PC-9 (cell line): Measurements from ENCODE around the gene NHLRC4. TPM values are rescaled to one million over a fixed set of nuclear protein-coding genes. Genes with fewer than 3 reads are reported as not detected.

ENCODE experiments used
- BruUV-seq: library from RNA; stranded (reverse); fragments of 400-500 nt; replicated peaks from 2 replicates; lab custom pipeline; 2021; lab: Mats Ljungman, UMichigan
- CTCF ChIA-PET: fragments of 300-600 bp; sonication (Branson Sonifier 250); formaldehyde crosslinking; loops from one replicate; lab custom pipeline; 2022; ENCODE audit warnings: antibody characterized with exemption; lab: Charles Lee
- POLR2A ChIA-PET: fragments of 300-600 bp; sonication (Branson Sonifier 250); formaldehyde crosslinking; loops from one replicate; lab custom pipeline; 2022; ENCODE audit warnings: antibody characterized with exemption; ENCODE audit not compliant: unreplicated experiment; lab: Charles Lee
- DNase-seq, 2 experiments: peaks; one replicate each; pipeline versions ENCODE4 v3.0.0 to v3.0.0-alpha.2; 2015 to 2022; ENCODE audit warnings: mixed read lengths in 1 of 2
- H2AFZ ChIP-seq: fragments of 200-600 bp; sonication (generic); 2 replicates; pipeline ENCODE4 v1.8.1; 2017; ENCODE audit warnings: antibody characterized with exemption
- H3F3A ChIP-seq: fragments of 200-600 bp; sonication (generic); 2 replicates; pipeline ENCODE4 v1.8.1; 2017; ENCODE audit warnings: antibody characterized with exemption, mild to moderate bottlenecking, low read depth; ENCODE audit not compliant: insufficient read depth
- H3K27ac ChIP-seq: fragments of 200-600 bp; sonication (generic); 2 replicates; pipeline ENCODE4 v1.6.1; 2016; ENCODE audit warnings: mixed run types
- H3K27me3 ChIP-seq: fragments of 200-600 bp; sonication (generic); 2 replicates; pipeline ENCODE4 v1.6.1; 2016; ENCODE audit warnings: low read depth, mixed run types; ENCODE audit not compliant: insufficient read depth
- H3K36me3 ChIP-seq: fragments of 200-600 bp; sonication (generic); 2 replicates; pipeline ENCODE4 v1.6.1; 2016; ENCODE audit warnings: low read depth, mixed run types
- H3K4me1 ChIP-seq: fragments of 200-600 bp; sonication (generic); replicated peaks from 2 replicates; pipeline ENCODE4 v1.6.1; 2016; ENCODE audit warnings: mixed run types; ENCODE audit not compliant: insufficient read depth
- H3K4me2 ChIP-seq: fragments of 200-600 bp; sonication (generic); 2 replicates; pipeline ENCODE4 v1.6.1; 2017; ENCODE audit warnings: mixed run types
- H3K4me3 ChIP-seq: fragments of 200-600 bp; sonication (generic); 2 replicates; pipeline ENCODE4 v1.6.1; 2016; ENCODE audit warnings: mixed run types
- H3K79me2 ChIP-seq: fragments of 200-600 bp; sonication (generic); 2 replicates; pipeline ENCODE4 v1.6.1; 2017; ENCODE audit warnings: low read depth, mixed run types
- H3K9me2 ChIP-seq: fragments of 200-600 bp; sonication (generic); 2 replicates; pipeline ENCODE4 v1.8.1; 2017; ENCODE audit warnings: mild to moderate bottlenecking; ENCODE audit not compliant: insufficient read depth
- H3K9me3 ChIP-seq: fragments of 200-600 bp; sonication (generic); 2 replicates; pipeline ENCODE4 v1.8.1; 2016; ENCODE audit warnings: low read depth; ENCODE audit not compliant: insufficient read depth
- H4K20me1 ChIP-seq: fragments of 200-600 bp; sonication (generic); 2 replicates; pipeline ENCODE4 v1.8.1; 2017; ENCODE audit not compliant: insufficient read depth
- EZH2 ChIP-seq: fragments of 200-600 bp; sonication (generic); IDR thresholded peaks from 2 replicates; pipeline ENCODE4 v1.8.0; 2017; ENCODE audit warnings: antibody characterized with exemption, low read depth
- intact Hi-C: fragments of 100-400 bp; cut with micrococcal nuclease; formaldehyde crosslinking; loops from one replicate; pipeline ENCODE4 v1.10.0; 2022; ENCODE audit not compliant: unreplicated experiment
- total RNA-seq: library from RNA; stranded (reverse); gene quantifications from 2 replicates; pipeline ENCODE4 v1.2.3, GENCODE V29; 2021
- TF ChIP-seq, protein P1 (sequence below): fragments of 200-600 bp; sonication (generic); conservative IDR thresholded peaks from 2 replicates; pipeline ENCODE4 v1.6.1; 2017; ENCODE audit warnings: mixed run types, antibody characterized with exemption, mild to moderate bottlenecking, moderate library complexity

The NHLRC4 gene
- total RNA-seq, 1 experiment from 2014 or later, result not detected

DNA sequence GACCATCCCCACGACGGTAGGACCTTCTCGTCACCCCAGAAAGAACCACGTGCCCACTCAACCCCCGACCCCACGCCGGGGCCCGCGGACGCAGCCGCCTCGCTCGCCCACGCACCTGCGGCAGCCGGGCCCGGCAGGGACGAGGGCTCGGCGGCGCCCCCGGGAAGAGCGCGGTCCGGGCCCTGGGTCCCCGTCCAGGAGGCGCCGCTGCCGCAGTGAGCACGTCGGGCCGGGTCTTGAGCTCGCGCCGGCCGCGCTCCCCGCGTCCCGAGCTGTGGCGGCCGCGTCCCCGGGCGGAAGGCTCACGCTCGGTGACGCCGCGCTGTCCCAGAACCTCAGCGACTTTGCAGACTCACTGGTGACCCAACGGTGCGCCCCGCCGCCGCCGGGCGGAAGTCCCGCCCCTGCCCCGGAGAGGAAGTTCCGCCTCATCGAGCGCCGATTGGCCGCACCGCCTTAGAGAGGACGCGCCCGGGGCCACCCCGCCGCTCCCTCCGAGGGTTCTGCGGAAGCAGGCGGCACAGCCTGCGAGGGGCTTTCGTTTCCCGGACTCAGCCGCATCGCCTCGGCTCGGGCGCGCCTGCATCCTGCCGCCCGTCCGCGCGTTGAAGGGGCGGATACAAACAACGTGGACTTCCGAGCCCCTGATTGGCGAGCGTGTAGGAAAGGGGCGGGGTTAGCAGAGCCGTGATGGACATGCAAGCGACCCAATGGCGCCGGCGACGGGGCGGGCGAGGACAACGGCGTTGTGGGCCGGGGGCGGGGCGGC, 22.3 kb downstream of the NHLRC4 start:
- peaks cover 35% of the 10 kb centered on the region for H3F3A ChIP-seq
- H3K36me3 ChIP-seq, result no peaks in the 10 kb centered on the region
- H2AFZ ChIP-seq, result peak overlapping the region; percentile 80
- peaks cover 41% of the 10 kb centered on the region for H3K4me1 ChIP-seq
- peak overlapping the region; percentile 79 for H3K4me3 ChIP-seq
- H3K4me2 ChIP-seq, result peak overlapping the region; percentile 84
- H3K79me2 ChIP-seq, result peaks cover 47% of the 10 kb centered on the region
- no peaks in the 10 kb centered on the region for H3K9me3 ChIP-seq
- peak; percentile 84 to 98 for DNase-seq
- no peaks in the 10 kb centered on the region for H3K9me2 ChIP-seq
- peaks cover 31% of the 10 kb centered on the region for H4K20me1 ChIP-seq
- ChIA-PET POLR2A (interaction anchor here (0.5 to 0.6 kb wide), 3 partner anchors 61 to 187 kb away, joined by 3 to 6 read pairs (median 3); no protein-coding TSS in a partner anchor), CTCF (no interaction called here)
- TF ChIP-seq EZH2, result no peak
- TF ChIP-seq, protein P1, sequence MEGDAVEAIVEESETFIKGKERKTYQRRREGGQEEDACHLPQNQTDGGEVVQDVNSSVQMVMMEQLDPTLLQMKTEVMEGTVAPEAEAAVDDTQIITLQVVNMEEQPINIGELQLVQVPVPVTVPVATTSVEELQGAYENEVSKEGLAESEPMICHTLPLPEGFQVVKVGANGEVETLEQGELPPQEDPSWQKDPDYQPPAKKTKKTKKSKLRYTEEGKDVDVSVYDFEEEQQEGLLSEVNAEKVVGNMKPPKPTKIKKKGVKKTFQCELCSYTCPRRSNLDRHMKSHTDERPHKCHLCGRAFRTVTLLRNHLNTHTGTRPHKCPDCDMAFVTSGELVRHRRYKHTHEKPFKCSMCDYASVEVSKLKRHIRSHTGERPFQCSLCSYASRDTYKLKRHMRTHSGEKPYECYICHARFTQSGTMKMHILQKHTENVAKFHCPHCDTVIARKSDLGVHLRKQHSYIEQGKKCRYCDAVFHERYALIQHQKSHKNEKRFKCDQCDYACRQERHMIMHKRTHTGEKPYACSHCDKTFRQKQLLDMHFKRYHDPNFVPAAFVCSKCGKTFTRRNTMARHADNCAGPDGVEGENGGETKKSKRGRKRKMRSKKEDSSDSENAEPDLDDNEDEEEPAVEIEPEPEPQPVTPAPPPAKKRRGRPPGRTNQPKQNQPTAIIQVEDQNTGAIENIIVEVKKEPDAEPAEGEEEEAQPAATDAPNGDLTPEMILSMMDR, result no peak
- no TSS peak for BruUV-seq
- intact Hi-C loops, result loop anchor here (2.0 kb wide), 1 partner anchor 54 kb away; no protein-coding TSS in a partner anchor
- H3K27me3 ChIP-seq, result no peaks in the 10 kb centered on the region
- H3K27ac ChIP-seq, result peak overlapping the region; percentile 78

DNA sequence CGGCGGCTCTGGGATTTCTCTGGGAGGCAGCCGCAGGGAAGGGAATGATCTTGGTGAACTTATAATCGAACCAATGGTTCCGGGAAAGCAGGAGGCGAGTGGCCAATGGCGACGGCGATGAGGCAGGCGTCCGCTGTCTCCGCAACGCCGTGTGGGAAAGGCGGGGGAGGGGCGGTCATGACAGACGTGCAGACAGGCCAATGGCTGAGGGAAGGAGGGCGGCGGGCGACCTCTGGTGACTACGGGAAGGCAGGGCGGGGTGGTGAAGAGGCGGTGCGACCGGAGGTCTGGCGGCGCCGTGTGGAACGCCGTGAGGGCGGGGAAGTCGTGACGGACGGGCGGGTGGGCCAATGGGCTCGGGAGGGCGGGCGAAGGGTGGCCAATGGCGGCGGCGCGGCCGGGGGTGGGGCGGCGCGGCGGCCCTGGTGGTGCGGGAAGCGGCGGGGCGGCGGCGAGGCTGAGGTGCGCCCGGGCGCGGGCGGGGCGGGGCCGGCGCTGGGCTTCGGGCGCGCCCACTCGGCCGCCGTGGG, 22.9 kb downstream of the NHLRC4 start, which contains the start of gene RAB40C:
TSS of gene RAB40C (plus strand) at position 409 of the 530 bp plus-strand sequence. CDS start 226 bp downstream, outside the sequence.
- H3K36me3 ChIP-seq, result no peaks in the 10 kb centered on the region
- no TSS peak for BruUV-seq
- H3K4me2 ChIP-seq, result peak within 1 kb of the TSS; percentile 99
- intact Hi-C loops, result loop anchor here (2.0 kb wide), 1 partner anchor 55 kb away; no protein-coding TSS in a partner anchor
- H3K4me3 ChIP-seq, result peak within 1 kb of the TSS; percentile 81
- POLR2A ChIA-PET, result interaction anchor here (0.5 to 0.7 kb wide), 2 partner anchors 32 to 94 kb away, joined by 4 to 6 read pairs; no protein-coding TSS in a partner anchor
- TF ChIP-seq, protein P1, result no peak; the same call in 1 of the 2 replicates
- TF ChIP-seq EZH2, result no peak
- peak within 1 kb of the TSS; percentile 78 for H3K27ac ChIP-seq
- H2AFZ ChIP-seq, result peak within 1 kb of the TSS; percentile 80
- no peaks in the 10 kb centered on the region for H3K9me3 ChIP-seq
- H3F3A ChIP-seq, result peaks cover 35% of the 10 kb centered on the region
- H3K27me3 ChIP-seq, result no peaks in the 10 kb centered on the region
- H4K20me1 ChIP-seq, result peaks cover 32% of the 10 kb centered on the region
- H3K4me1 ChIP-seq, result peaks cover 46% of the 10 kb centered on the region
- peaks cover 54% of the 10 kb centered on the region for H3K79me2 ChIP-seq
- CTCF ChIA-PET, result no interaction called here
- H3K9me2 ChIP-seq, result no peaks in the 10 kb centered on the region
- peak; percentile 88 to 99 for DNase-seq

DNA sequence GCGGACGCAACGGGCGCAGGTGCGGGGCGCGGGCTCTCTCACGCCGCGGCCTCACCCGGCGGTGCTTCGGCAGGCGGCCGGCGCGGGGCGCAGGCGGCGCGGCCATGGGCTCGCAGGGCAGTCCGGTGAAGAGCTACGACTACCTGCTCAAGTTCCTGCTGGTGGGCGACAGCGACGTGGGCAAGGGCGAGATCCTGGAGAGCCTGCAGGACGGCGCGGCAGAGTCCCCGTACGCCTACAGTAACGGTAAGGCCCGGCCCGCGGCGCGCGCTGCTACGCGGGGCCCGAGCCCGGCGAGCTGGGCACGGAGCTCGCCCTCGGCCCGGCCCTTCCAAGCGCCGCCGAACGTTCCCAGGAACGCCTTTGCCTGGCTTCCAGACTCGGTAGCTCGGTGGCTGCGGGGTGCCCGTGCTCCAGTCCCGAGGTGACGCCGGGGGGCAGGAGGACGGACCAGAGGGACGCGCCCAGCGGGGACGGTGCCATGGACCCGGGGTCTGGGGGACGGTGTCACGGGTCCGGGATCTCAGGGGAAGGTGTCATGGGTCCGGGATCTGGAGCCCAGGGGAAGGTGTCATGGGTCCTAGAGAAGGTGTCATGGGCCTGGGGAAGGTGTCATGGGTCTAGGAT, 23.5 kb downstream of the NHLRC4 start:
- Histone ChIP-seq H4K20me1 (peaks cover 35% of the 10 kb centered on the region), H3K9me2 (no peaks in the 10 kb centered on the region), H3K4me2 (peak overlapping the region; percentile 99), H3K9me3 (no peaks in the 10 kb centered on the region), H3K27me3 (no peaks in the 10 kb centered on the region), H3K27ac (no peak overlapping the region), H3K4me3 (peak overlapping the region; percentile 81), H2AFZ (0 out of 2 replicates have a peak overlapping the region, but pooled peaks have one; percentile 75), H3F3A (peaks cover 35% of the 10 kb centered on the region), H3K4me1 (peaks cover 46% of the 10 kb centered on the region), H3K36me3 (no peaks in the 10 kb centered on the region), H3K79me2 (peaks cover 60% of the 10 kb centered on the region)
- peak in 1 of 2 experiments; percentile 38 for DNase-seq
- TF ChIP-seq, protein P1, result no peak
- no peak for TF ChIP-seq EZH2
- BruUV-seq, result no TSS peak
- ChIA-PET POLR2A (interaction anchor here (0.6 to 0.7 kb wide), 3 partner anchors 32 to 92 kb away, joined by 3 to 4 read pairs (median 3); no protein-coding TSS in a partner anchor), CTCF (no interaction called here)
- intact Hi-C loops, result no loop called here
